Thoracic aorta (tissue), 2 donors: ENCODE measurements around the gene GTF3C5. TPM values are rescaled to one million over a fixed set of nuclear protein-coding genes. Genes with fewer than 3 reads are reported as not detected.

Experiments
- ATAC-seq: fragments of 150-250 bp; one replicate; pipeline ENCODE4 v1.8.0; 2017; ENCODE audit warnings: low read depth; ENCODE audit not compliant: insufficient number of reproducible peaks, low FRiP score
- DNase-seq: peaks from one replicate; pipeline ENCODE4 v3.0.0-alpha.2; 2020; ENCODE audit warnings: low spot score
- H3K27ac ChIP-seq, 2 donors: fragments of 200-600 bp; sonication (generic); 1 replicate in 1 of 2; 2 replicates in 1 of 2; pipeline ENCODE4 v1.5.1; 2016; ENCODE audit warnings: mild to moderate bottlenecking in 2 of 2, moderate library complexity in 2 of 2
- H3K27me3 ChIP-seq: fragments of 200-600 bp; sonication (generic); replicated peaks from 2 replicates; pipeline ENCODE4 v1.6.0; 2016; ENCODE audit warnings: mild to moderate bottlenecking; ENCODE audit not compliant: insufficient read depth
- H3K36me3 ChIP-seq: fragments of 200-600 bp; sonication (generic); one replicate; pipeline ENCODE4 v1.5.1; 2016
- H3K4me1 ChIP-seq, 2 donors: fragments of 200-600 bp; sonication (generic); 1 replicate in 1 of 2; 2 replicates in 1 of 2; pipeline versions ENCODE4 v1.5.1 to v1.6.0; 2016; ENCODE audit warnings: low read depth in 2 of 2, mild to moderate bottlenecking in 1 of 2; ENCODE audit not compliant: control insufficient read depth in 1 of 2
- H3K4me3 ChIP-seq: fragments of 200-600 bp; sonication (generic); 2 replicates; pipeline ENCODE4 v1.5.1; 2016; ENCODE audit warnings: mild to moderate bottlenecking
- H3K9me3 ChIP-seq: fragments of 200-600 bp; sonication (generic); 2 replicates; pipeline ENCODE4 v1.5.1; 2016
- CTCF ChIP-seq: fragments of 200-600 bp; sonication (generic); IDR thresholded peaks from one replicate; pipeline ENCODE4 v1.5.1; 2019; ENCODE audit warnings: antibody characterized with exemption
- total RNA-seq, 2 donors: library from RNA; depleted of rRNA; stranded (reverse); fragments of >200 nt; gene quantifications; one replicate each; pipeline versions ENCODE4 v1.1.0 to v1.2.3, GENCODE V29; 2016

Gene GTF3C5
- total RNA-seq, 2 donors from 2014 or later, result 40.6 to 54.3 TPM

GRCh38 chr9:133004091-133004998 lies 26.5 kb upstream of the GTF3C5 start:
- ATAC-seq (no peak), DNase-seq (no peak)
- H3K36me3 ChIP-seq, result no peaks in the 10 kb centered on the region
- H3K4me1 ChIP-seq, result no peaks in the 10 kb centered on the region
- H3K27ac ChIP-seq, result no peak overlapping the region
- H3K9me3 ChIP-seq, result no peaks in the 10 kb centered on the region
- H3K27me3 ChIP-seq, result no peaks in the 10 kb centered on the region
- no peak for TF ChIP-seq CTCF
- no peak overlapping the region for H3K4me3 ChIP-seq

GRCh38 chr9:133004999-133005760 lies 25.6 kb upstream of the GTF3C5 start:
- no peak for TF ChIP-seq CTCF
- Histone ChIP-seq H3K27ac (no peak overlapping the region), H3K9me3 (no peaks in the 10 kb centered on the region), H3K27me3 (no peaks in the 10 kb centered on the region), H3K4me3 (no peak overlapping the region), H3K36me3 (no peaks in the 10 kb centered on the region), H3K4me1 (no peaks in the 10 kb centered on the region)
- DNase-seq (no peak), ATAC-seq (no peak)

- H3K4me1 ChIP-seq, result no peaks in the 10 kb centered on the region
- H3K27ac ChIP-seq, result no peak overlapping the region
- no peak for ATAC-seq
- TF ChIP-seq CTCF, result no peak
- DNase-seq, result no peak
- no peak overlapping the region for H3K4me3 ChIP-seq
- no peaks in the 10 kb centered on the region for H3K36me3 ChIP-seq
- H3K9me3 ChIP-seq, result no peaks in the 10 kb centered on the region
- H3K27me3 ChIP-seq, result no peaks in the 10 kb centered on the region
These were observed 24.8 kb upstream of the GTF3C5 start for GRCh38 chr9:133005957-133006356.

GRCh38 chr9:133006731-133007352 lies 24.0 kb upstream of the GTF3C5 start:
- DNase-seq, result no peak
- no peak for TF ChIP-seq CTCF
- H3K4me3 ChIP-seq, result no peak overlapping the region

GRCh38 chr9:133008406-133008805 lies 22.4 kb upstream of the GTF3C5 start:
- no peak for TF ChIP-seq CTCF
- Histone ChIP-seq H3K27me3 (no peaks in the 10 kb centered on the region), H3K9me3 (no peaks in the 10 kb centered on the region), H3K4me1 (no peaks in the 10 kb centered on the region), H3K27ac (no peak overlapping the region), H3K4me3 (no peak overlapping the region), H3K36me3 (no peaks in the 10 kb centered on the region)
- ATAC-seq, result no peak
- DNase-seq, result no peak

More at GRCh38 chr9:133006731-133007352, 24.0 kb upstream of the GTF3C5 start:
- H3K4me1 ChIP-seq, result no peaks in the 10 kb centered on the region
- no peaks in the 10 kb centered on the region for H3K36me3 ChIP-seq
- H3K9me3 ChIP-seq, result no peaks in the 10 kb centered on the region
- no peak for ATAC-seq
- no peak overlapping the region for H3K27ac ChIP-seq
- H3K27me3 ChIP-seq, result no peaks in the 10 kb centered on the region
